Upper lobe of right lung (tissue), 1 donor: ENCODE measurements around the gene DLG2. TPM values are rescaled to one million over a fixed set of nuclear protein-coding genes. Genes with fewer than 3 reads are reported as not detected.

Experiments
- ATAC-seq: fragments of 200-7000 bp; cut with Tn5 transposase; one replicate; pipeline ENCODE4 v1.9.1; 2020; ENCODE audit warnings: mild to moderate bottlenecking, moderate library complexity
- DNase-seq: peaks from one replicate; pipeline ENCODE4 v3.0.0-alpha.2; 2020
- H3K27ac ChIP-seq: fragments of 200-600 bp; one replicate; pipeline ENCODE4 v1.8.0; 2022
- H3K27me3 ChIP-seq: fragments of 200-600 bp; one replicate; pipeline ENCODE4 v1.8.0; 2022; ENCODE audit warnings: mild to moderate bottlenecking
- H3K36me3 ChIP-seq: fragments of 200-600 bp; one replicate; pipeline ENCODE4 v1.8.0; 2022
- H3K4me1 ChIP-seq: fragments of 200-600 bp; one replicate; pipeline ENCODE4 v1.8.0; 2022
- H3K4me3 ChIP-seq: fragments of 200-600 bp; one replicate; pipeline ENCODE4 v1.8.0; 2022; ENCODE audit warnings: mild to moderate bottlenecking
- H3K9me3 ChIP-seq: fragments of 200-600 bp; one replicate; pipeline ENCODE4 v1.8.0; 2022
- intact Hi-C: fragments of 100-400 bp; cut with DNase I; formaldehyde crosslinking; loops from one replicate; pipeline ENCODE4 v1.11.0; 2022
- total RNA-seq: library from RNA; stranded (reverse); fragmentation: NEBNext Ultra II Directional; extraction: Animal tissue kit (Norgen Biotek cat#: 25700); gene quantifications from one replicate; pipeline ENCODE4 v1.2.1, GENCODE V29; 2021
- TF ChIP-seq, protein P1 (sequence below): fragments of 200-600 bp; IDR thresholded peaks from one replicate; pipeline ENCODE4 v1.8.0; 2022; ENCODE audit warnings: antibody characterized with exemption
- donor health status: DM: no; HTN: yes; CAD: no; lungs with severe emphysema.

Gene DLG2
- total RNA-seq, 1 donor from 2014 or later: 9.7 TPM

DNA sequence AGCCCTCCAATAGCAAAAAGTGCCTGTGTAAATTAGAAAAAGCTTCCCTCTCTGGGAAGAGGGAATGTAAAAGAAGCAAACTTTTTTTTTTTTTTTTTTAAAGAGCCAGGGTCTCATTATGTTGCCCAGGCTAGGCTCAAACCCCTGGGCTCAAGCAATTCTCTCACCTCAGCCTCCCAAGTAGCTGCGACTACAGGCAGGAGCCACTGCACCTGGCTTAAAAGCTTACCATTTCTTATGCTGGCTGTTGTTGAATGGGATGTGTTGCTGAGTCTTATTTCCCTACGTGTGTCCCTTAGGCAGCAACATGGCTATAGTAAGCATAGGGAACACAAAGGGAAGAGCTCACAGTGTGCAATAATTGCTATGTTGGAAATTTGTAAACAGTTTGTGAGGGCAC, 2115.5 kb downstream of the DLG2 start:
- TF ChIP-seq, protein P1, sequence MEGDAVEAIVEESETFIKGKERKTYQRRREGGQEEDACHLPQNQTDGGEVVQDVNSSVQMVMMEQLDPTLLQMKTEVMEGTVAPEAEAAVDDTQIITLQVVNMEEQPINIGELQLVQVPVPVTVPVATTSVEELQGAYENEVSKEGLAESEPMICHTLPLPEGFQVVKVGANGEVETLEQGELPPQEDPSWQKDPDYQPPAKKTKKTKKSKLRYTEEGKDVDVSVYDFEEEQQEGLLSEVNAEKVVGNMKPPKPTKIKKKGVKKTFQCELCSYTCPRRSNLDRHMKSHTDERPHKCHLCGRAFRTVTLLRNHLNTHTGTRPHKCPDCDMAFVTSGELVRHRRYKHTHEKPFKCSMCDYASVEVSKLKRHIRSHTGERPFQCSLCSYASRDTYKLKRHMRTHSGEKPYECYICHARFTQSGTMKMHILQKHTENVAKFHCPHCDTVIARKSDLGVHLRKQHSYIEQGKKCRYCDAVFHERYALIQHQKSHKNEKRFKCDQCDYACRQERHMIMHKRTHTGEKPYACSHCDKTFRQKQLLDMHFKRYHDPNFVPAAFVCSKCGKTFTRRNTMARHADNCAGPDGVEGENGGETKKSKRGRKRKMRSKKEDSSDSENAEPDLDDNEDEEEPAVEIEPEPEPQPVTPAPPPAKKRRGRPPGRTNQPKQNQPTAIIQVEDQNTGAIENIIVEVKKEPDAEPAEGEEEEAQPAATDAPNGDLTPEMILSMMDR: no peak
- DNase-seq: no peak
- Histone ChIP-seq H3K4me1 (no peaks in the 10 kb centered on the region), H3K27ac (no peak overlapping the region), H3K4me3 (no peak overlapping the region), H3K27me3 (no peaks in the 10 kb centered on the region), H3K9me3 (no peaks in the 10 kb centered on the region), H3K36me3 (no peaks in the 10 kb centered on the region)
- ATAC-seq: no peak
- intact Hi-C loops: no loop called here

DNA sequence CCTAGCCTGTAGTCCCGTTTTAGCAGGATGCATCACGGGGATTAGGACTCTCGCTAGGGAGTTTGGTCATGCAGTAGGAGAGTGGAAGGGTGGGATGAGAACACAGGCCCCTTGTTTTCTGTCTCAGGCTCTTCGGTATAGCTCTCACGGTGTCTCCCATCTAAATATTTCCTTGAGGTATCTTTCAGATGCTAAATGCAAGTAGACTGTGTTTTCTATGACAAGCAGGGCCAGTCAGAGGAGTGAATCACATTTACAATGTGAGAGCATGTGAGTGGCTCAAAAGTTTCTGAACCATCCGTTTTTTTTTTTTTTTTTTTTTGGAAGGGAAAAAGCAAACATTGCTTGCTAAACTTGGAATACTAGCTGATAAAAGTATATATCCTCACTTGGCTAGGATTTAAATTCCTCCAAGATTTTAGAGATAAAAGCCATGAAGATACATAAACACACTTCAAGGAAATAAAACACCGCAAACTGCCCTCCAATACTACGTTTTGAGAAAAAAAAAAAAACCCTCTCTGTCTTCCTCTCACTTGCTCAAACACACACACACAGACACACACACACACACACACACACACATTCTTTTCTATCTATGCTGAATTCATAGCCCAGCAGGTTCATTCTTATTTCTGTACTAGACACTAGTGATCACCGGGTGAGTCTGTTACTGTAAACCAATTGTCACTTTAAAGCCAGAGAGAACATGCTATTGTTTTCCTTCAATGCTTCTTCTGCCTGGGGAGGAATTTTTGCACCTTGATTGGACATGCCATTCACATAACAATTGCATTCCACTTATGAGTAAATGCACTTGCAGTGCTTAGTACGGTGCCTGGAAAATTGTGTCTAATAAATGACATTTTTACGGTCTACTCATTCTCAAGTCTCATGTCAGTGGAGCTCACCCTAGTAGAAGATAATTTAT, 2116.3 kb downstream of the DLG2 start:
- TF ChIP-seq, protein P1: no peak
- no peaks in the 10 kb centered on the region for H3K27me3 ChIP-seq
- DNase-seq: no peak

DNA sequence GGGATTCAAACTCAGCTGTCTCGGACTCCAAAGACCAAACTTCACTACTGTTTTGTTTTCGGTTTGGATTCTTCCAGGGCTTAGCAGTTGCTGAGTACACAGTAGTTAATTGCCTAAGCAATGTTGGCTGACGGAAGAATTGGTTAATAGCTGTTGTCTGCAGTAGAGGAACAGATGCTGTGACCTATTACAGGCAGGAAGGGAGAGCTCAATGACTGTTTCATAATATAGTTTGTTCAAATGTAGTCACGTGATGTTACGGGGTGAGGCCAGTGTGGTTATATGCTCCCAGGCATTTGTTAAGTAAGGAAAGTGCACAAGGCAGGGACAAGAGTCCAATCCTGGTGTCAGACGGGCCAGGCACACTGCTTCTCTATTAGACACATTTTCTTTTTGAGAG, 2118.3 kb downstream of the DLG2 start:
- DNase-seq: no peak
- Histone ChIP-seq H3K36me3 (no peaks in the 10 kb centered on the region), H3K9me3 (no peaks in the 10 kb centered on the region), H3K4me1 (no peaks in the 10 kb centered on the region), H3K4me3 (no peak overlapping the region), H3K27me3 (no peaks in the 10 kb centered on the region), H3K27ac (no peak overlapping the region)
- TF ChIP-seq, protein P1: no peak
- intact Hi-C loops: no loop called here
- ATAC-seq: peak; percentile 91

More for the DNA sequence above, 2116.3 kb downstream of the DLG2 start:
- intact Hi-C loops: no loop called here
- no peak for ATAC-seq
- no peaks in the 10 kb centered on the region for H3K36me3 ChIP-seq
- H3K27ac ChIP-seq: no peak overlapping the region
- H3K4me1 ChIP-seq: no peaks in the 10 kb centered on the region
- H3K4me3 ChIP-seq: no peak overlapping the region
- no peaks in the 10 kb centered on the region for H3K9me3 ChIP-seq

DNA sequence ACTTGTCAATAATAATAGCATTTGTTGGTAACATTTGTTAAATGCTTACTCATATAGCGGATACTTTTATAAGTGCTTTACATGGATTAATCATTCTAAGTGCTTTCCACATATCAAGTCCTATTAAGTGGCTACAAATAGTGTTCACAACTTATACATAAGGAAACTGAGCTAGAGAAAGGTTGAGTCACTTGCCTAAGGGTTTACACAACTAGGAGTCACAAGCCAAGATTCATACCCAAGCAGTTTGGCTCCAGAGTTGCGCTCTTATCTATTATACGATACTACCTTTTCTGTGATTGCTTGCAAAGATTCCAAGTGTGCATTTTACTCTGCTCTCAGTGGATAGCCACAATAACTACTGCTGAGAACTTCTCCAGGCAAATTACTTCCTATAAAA, 2125.1 kb downstream of the DLG2 start:
- Histone ChIP-seq H3K36me3 (no peaks in the 10 kb centered on the region), H3K27me3 (no peaks in the 10 kb centered on the region), H3K4me1 (no peaks in the 10 kb centered on the region), H3K9me3 (no peaks in the 10 kb centered on the region), H3K4me3 (no peak overlapping the region), H3K27ac (no peak overlapping the region)
- no peak for DNase-seq
- intact Hi-C loops: no loop called here
- peak; percentile 33 for ATAC-seq
- TF ChIP-seq, protein P1: no peak

DNA sequence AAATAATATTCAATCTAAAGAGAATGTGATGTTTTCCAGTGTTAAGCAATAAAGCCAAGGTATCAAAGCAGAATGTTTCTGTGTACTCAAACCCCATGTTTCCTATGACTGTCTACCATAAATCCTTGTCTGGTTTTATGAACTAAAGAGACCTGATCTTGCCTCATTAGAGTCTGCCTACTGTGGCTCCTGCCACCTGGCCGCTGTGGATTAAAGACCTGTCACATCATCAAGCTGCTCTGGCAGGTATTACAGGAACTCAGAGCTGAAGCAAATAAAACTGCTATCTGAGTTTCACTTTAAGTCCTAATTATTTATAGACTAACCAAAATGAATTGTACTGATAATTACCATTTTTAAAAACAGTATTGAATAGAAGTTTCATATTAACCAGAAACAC, 2133.2 kb downstream of the DLG2 start:
- Histone ChIP-seq H3K27ac (no peak overlapping the region), H3K27me3 (no peaks in the 10 kb centered on the region), H3K9me3 (no peaks in the 10 kb centered on the region), H3K36me3 (no peaks in the 10 kb centered on the region), H3K4me3 (no peak overlapping the region), H3K4me1 (no peaks in the 10 kb centered on the region)
- TF ChIP-seq, protein P1: no peak
- ATAC-seq (no peak), DNase-seq (no peak)
- intact Hi-C loops: no loop called here
